Endothelial cell of umbilical vein (primary cell): Measurements from ENCODE around the gene NOTCH3. TPM values are rescaled to one million over a fixed set of nuclear protein-coding genes. Genes with fewer than 3 reads are reported as not detected.

Experiments
- BruUV-seq: library from RNA; stranded (reverse); fragments of 400-500 nt; replicated peaks from 2 replicates; lab custom pipeline; 2021; lab: Mats Ljungman, UMichigan
- CTCF ChIA-PET: fragments of 300-600, 350-600 bp; sonication (Branson Sonifier 250); formaldehyde crosslinking; loops from one replicate; lab custom pipeline; 2021; ENCODE audit warnings: antibody characterized with exemption, inconsistent platforms; lab: Charles Lee
- POLR2A ChIA-PET: fragments of 300-600, 350-600 bp; sonication (Branson Sonifier 250); formaldehyde crosslinking; loops from one replicate; lab custom pipeline; 2021; ENCODE audit warnings: antibody characterized with exemption, inconsistent platforms; lab: Charles Lee
- DNase-seq: peaks from one replicate; pipeline ENCODE4 v3.0.0-alpha.2; 2011; ENCODE audit warnings: low read depth, low spot score
- FAIRE-seq: peaks from 2 replicates; lab custom pipeline; 2011; peaks lifted over from hg19 to GRCh38; lab: Jason Lieb, UNC
- H2AFZ ChIP-seq: 2 replicates; pipeline ENCODE4 v1.6.0; 2012; ENCODE audit warnings: low read depth, low read length, control low read depth, inconsistent platforms
- H3K27ac ChIP-seq: 2 replicates; pipeline ENCODE4 v1.5.1; 2011; ENCODE audit warnings: low read depth, mild to moderate bottlenecking, control low read depth, low read length, moderate library complexity; ENCODE audit not compliant: insufficient read depth
- H3K27me3 ChIP-seq, 2 experiments: 2 replicates each; pipeline versions ENCODE4 v1.6.0 to v1.6.1; 2011; ENCODE audit warnings: low read length in 2 of 2, mixed read lengths in 1 of 2; ENCODE audit not compliant: control insufficient read depth in 2 of 2, insufficient read depth in 2 of 2
- H3K36me3 ChIP-seq, 2 experiments: 2 replicates in 1 of 2; 3 replicates in 1 of 2; pipeline ENCODE4 v1.5.1; 2011; ENCODE audit warnings: low read length in 2 of 2, mild to moderate bottlenecking in 1 of 2, moderate library complexity in 1 of 2; ENCODE audit not compliant: control insufficient read depth in 2 of 2, insufficient read depth in 2 of 2; ENCODE audit errors: extremely low read depth in 1 of 2
- H3K4me1 ChIP-seq: 3 replicates; pipeline ENCODE4 v1.5.1; 2011; ENCODE audit warnings: mild to moderate bottlenecking, low read length; ENCODE audit not compliant: control insufficient read depth, insufficient read depth; ENCODE audit errors: extremely low read depth
- H3K4me2 ChIP-seq: 2 replicates; pipeline ENCODE4 v1.6.1; 2011; ENCODE audit warnings: low read length, control low read depth, mixed read lengths; ENCODE audit not compliant: insufficient read depth
- H3K4me3 ChIP-seq, 3 experiments: fragments of 200-600 bp in 1 of 3; sonication (generic), shearing (Covaris generic) in 1 of 3; replicated peaks in 1 of 3; 2 replicates each; pipeline ENCODE4 v1.5.1; 2011 to 2016; ENCODE audit warnings: control low read depth in 3 of 3, low read length in 3 of 3, mild to moderate bottlenecking in 2 of 3, inconsistent platforms in 1 of 3, low read depth in 1 of 3, moderate library complexity in 1 of 3; ENCODE audit not compliant: insufficient read depth in 1 of 3
- H3K79me2 ChIP-seq: 2 replicates; pipeline ENCODE4 v1.6.0; 2012; ENCODE audit warnings: low read length, inconsistent platforms; ENCODE audit not compliant: control insufficient read depth, insufficient read depth
- H3K9ac ChIP-seq: replicated peaks from 2 replicates; pipeline ENCODE3; 2011; ENCODE audit warnings: low read length, control low read depth; ENCODE audit not compliant: insufficient read depth; ENCODE audit errors: extremely low read depth
- H3K9me1 ChIP-seq: replicated peaks from 3 replicates; pipeline ENCODE4 v1.6.0; 2011; ENCODE audit warnings: mild to moderate bottlenecking, low read length; ENCODE audit not compliant: control insufficient read depth, insufficient read depth; ENCODE audit errors: extremely low read depth
- H3K9me3 ChIP-seq: replicated peaks from 2 replicates; pipeline ENCODE4 v1.5.1; 2012; ENCODE audit warnings: low read length, inconsistent platforms; ENCODE audit not compliant: control insufficient read depth, insufficient read depth
- H4K20me1 ChIP-seq: replicated peaks from 2 replicates; pipeline ENCODE3; 2011; ENCODE audit warnings: mild to moderate bottlenecking, low read length; ENCODE audit not compliant: control insufficient read depth, insufficient read depth; ENCODE audit errors: extremely low read depth
- CTCF ChIP-seq, 2 donors: IDR thresholded peaks; 1 replicate in 1 of 2; 2 replicates in 1 of 2; pipeline ENCODE4 v1.5.1; 2011; ENCODE audit warnings: low read length in 2 of 2, mild to moderate bottlenecking in 2 of 2, moderate library complexity in 2 of 2, control low read depth in 1 of 2, inconsistent platforms in 1 of 2, low read depth in 1 of 2; ENCODE audit not compliant: insufficient read depth in 1 of 2; ENCODE audit errors: extremely low read depth in 1 of 2
- EZH2 ChIP-seq: IDR thresholded peaks from 2 replicates; pipeline ENCODE4 v1.6.1; 2012; ENCODE audit warnings: borderline replicate concordance, low read depth, mild to moderate bottlenecking, moderate library complexity, low read length, inconsistent platforms; ENCODE audit not compliant: severe bottlenecking
- FOS ChIP-seq: IDR thresholded peaks from 2 replicates; pipeline ENCODE4 v1.6.1; 2011; ENCODE audit warnings: mild to moderate bottlenecking, low read length, moderate library complexity, borderline replicate concordance; ENCODE audit not compliant: insufficient read depth
- GATA2 ChIP-seq: IDR thresholded peaks from 2 replicates; pipeline ENCODE4 v1.7.0; 2011; ENCODE audit warnings: low read depth, mild to moderate bottlenecking, moderate library complexity, mixed read lengths, low read length; ENCODE audit not compliant: insufficient read length, insufficient read depth
- JUN ChIP-seq: IDR thresholded peaks from 2 replicates; pipeline ENCODE4 v1.6.1; 2011; ENCODE audit warnings: borderline replicate concordance, low read depth; ENCODE audit not compliant: insufficient read length, insufficient read depth
- MAX ChIP-seq: IDR thresholded peaks from 2 replicates; pipeline ENCODE4 v1.6.1; 2011; ENCODE audit not compliant: insufficient read depth, insufficient read length
- MYC ChIP-seq: IDR thresholded peaks from one replicate; pipeline ENCODE4 v1.6.1; 2011; ENCODE audit warnings: mild to moderate bottlenecking, low read depth, low read length
- POLR2A ChIP-seq: IDR thresholded peaks from 2 replicates; pipeline ENCODE4 v1.6.1; 2012; ENCODE audit warnings: low read depth, mild to moderate bottlenecking, control low read depth, low read length
- POLR2AphosphoS5 ChIP-seq: IDR thresholded peaks from 2 replicates; pipeline ENCODE4 v1.6.1; 2012; ENCODE audit warnings: low read depth, mild to moderate bottlenecking, control low read depth, low read length, moderate library complexity; ENCODE audit not compliant: insufficient read depth
- dilution Hi-C: fragments of 300-500 bp; cut with MboI; formaldehyde crosslinking; loops from one replicate; pipeline ENCODE4 v1.15.0; 2019; ENCODE audit warnings: low sequenced_read_pairs; ENCODE audit not compliant: extremely low pct_ligation_motif_present
- intact Hi-C: fragments of 100-400 bp; cut with micrococcal nuclease; formaldehyde crosslinking; loops from one replicate; pipeline ENCODE4 v1.10.0; 2022
- polyA plus RNA-seq, 4 experiments: library from polyadenylated mRNA; depleted of rRNA in 3 of 4; stranded (reverse) in 3 of 4; unstranded in 1 of 4; fragments of >200 nt; gene quantifications; 2 replicates each; pipeline versions ENCODE4 v1.2.1 to v1.2.3, GENCODE V29; 2011 to 2012; ENCODE audit warnings: missing spikeins in 1 of 4
- total RNA-seq: library from RNA; stranded (reverse); gene quantifications from 2 replicates; pipeline ENCODE4 v1.2.3, GENCODE V29; 2021

NOTCH3 gene
- total and polyA plus RNA-seq, 2 donors (not counting 3 experiments of a cell fraction or from before 2014, with no cell fraction given) = 0.63 to 1.5 TPM

- Histone ChIP-seq H3K36me3 (peaks cover 19 to 43% of the 10 kb centered on the region in 2 experiments), H3K4me2 (no peak overlapping the region), H3K4me3 (no peak overlapping the region), H2AFZ (no peak overlapping the region), H3K79me2 (peaks cover 27% of the 10 kb centered on the region), H3K4me1 (peaks cover 42% of the 10 kb centered on the region), H3K27me3 (no peaks in the 10 kb centered on the region), H3K9ac (no peak overlapping the region), H4K20me1 (no peaks in the 10 kb centered on the region), H3K27ac (no peak overlapping the region), H3K9me3 (no peaks in the 10 kb centered on the region), H3K9me1 (no peaks in the 10 kb centered on the region)
- BruUV-seq = no TSS peak
- intact Hi-C loops = no loop called here
- ChIA-PET POLR2A (no interaction called here), CTCF (no interaction called here)
- dilution Hi-C loops = no loop called here
- FAIRE-seq (no peak), DNase-seq (no peak)
- TF ChIP-seq EZH2 = no peak
Observed at GRCh38 chr19:15248106-15248505, 47.3 kb upstream of the NOTCH3 start.

- Histone ChIP-seq H3K9me1 (no peaks in the 10 kb centered on the region), H4K20me1 (no peaks in the 10 kb centered on the region), H3K9me3 (no peaks in the 10 kb centered on the region), H3K4me1 (peaks cover 40% of the 10 kb centered on the region), H3K79me2 (peaks cover 27% of the 10 kb centered on the region), H2AFZ (no peak overlapping the region), H3K4me2 (no peak overlapping the region), H3K27me3 (no peaks in the 10 kb centered on the region), H3K36me3 (peaks cover 14 to 42% of the 10 kb centered on the region in 2 experiments), H3K27ac (no peak overlapping the region), H3K4me3 (no peak overlapping the region), H3K9ac (no peak overlapping the region)
- DNase-seq (no peak), FAIRE-seq (no peak)
- ChIA-PET POLR2A (no interaction called here), CTCF (no interaction called here)
- BruUV-seq = no TSS peak
- intact Hi-C loops (no loop called here), dilution Hi-C loops (no loop called here)
- TF ChIP-seq POLR2A = no peak
- TF ChIP-seq CTCF (IDR thresholded peaks at IDR 0.05; ENCODE audit: extremely low read depth in 1 of 2, insufficient read depth in 1 of 2, low read depth in 1 of 2, low read length in 2 of 2) = no peak
- TF ChIP-seq GATA2 = no peak
- no peak for TF ChIP-seq JUN
- TF ChIP-seq FOS = no peak
- no peak for TF ChIP-seq POLR2AphosphoS5
- no peak for TF ChIP-seq EZH2
- no peak for TF ChIP-seq MYC
- no peak for TF ChIP-seq MAX
Observed at GRCh38 chr19:15247107-15248014, 46.6 kb upstream of the NOTCH3 start.
